ENCODE results near the gene AAGAB.
A peak's percentile ranks its signal among the peaks of the same experiment; 100 is the strongest.

The AAGAB gene

DNA sequence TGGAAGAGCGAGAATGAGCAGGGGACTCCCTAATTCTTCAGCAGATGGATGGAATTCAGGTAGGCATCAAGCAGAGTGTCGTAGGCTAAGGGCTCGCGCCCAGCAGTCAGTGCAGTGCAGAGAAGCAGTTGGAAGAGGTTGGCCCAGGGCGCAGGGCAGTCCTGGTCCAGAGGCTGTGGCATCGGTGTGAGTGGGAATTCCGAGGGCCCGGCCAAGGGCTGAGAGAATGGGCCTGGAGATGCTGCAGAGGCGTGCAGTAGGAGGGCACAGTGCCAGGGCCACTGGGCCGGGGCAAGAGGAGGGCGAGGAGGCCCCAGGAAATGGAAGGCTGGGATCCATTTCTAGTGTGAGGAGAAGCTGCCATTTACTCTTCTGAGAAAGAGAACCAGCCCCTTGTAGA lies 74.4 kb downstream of the AAGAB start:
- peak overlapping the region; percentile 96; the same call in 1 of the 2 replicates for H3K27ac ChIP-seq (ENCODE audit: low read depth, low read length)
- H3K27me3 ChIP-seq (ENCODE audit: insufficient read depth, low read length): no peaks in the 10 kb centered on the region
- peaks cover 56% of the 10 kb centered on the region for H3K4me1 ChIP-seq (ENCODE audit: control insufficient read depth, insufficient read depth, low read length, unreplicated experiment)
- H3K79me2 ChIP-seq (ENCODE audit: control insufficient read depth, insufficient read depth, low read length, unreplicated experiment): peaks cover 11% of the 10 kb centered on the region
- peaks cover 40% of the 10 kb centered on the region; the same call in 1 of the 2 replicates for H3K36me3 ChIP-seq (ENCODE audit: insufficient read depth, low read length)
- H2AFZ ChIP-seq (ENCODE audit: low read length, unreplicated experiment): no peak overlapping the region
- H3K4me3 ChIP-seq (ENCODE audit: low read depth, low read length): no peak overlapping the region

DNA sequence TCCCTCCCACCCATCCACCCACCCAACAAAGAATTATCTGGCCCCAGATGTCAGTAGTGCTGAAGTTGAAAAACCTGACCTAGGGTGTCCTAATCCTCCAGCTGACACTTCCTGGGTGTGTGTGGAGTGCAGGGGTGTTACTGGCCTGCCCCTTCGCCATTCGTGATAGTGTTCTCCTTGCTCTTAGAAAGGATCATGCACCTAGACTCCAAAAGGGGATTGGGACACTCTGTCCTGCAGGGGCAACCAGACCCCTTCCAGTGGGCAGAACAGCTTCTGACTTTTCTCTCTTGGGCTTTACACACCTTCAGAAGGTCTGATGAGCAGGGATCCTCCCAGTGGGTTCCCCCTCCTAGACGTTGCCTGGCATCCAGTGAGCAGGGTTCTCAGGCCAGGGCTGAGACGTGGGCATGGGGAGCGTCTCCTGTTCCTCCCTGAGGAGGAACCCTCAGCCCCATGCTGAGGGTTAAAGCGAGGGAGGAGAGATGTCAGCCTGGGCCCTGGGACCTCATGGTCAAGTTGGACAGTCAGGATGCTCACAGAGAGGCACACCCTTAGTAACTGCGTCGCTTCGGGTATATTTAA lies 75.0 kb downstream of the AAGAB start:
- Histone ChIP-seq H3K4me3 (ENCODE audit: low read depth, low read length) (no peak overlapping the region), H3K27ac (ENCODE audit: low read depth, low read length) (peak overlapping the region; percentile 96), H3K27me3 (ENCODE audit: insufficient read depth, low read length) (no peaks in the 10 kb centered on the region), H2AFZ (ENCODE audit: low read length, unreplicated experiment) (no peak overlapping the region), H3K4me1 (ENCODE audit: control insufficient read depth, insufficient read depth, low read length, unreplicated experiment) (peaks cover 62% of the 10 kb centered on the region), H3K36me3 (ENCODE audit: insufficient read depth, low read length) (peaks cover 38% of the 10 kb centered on the region; the same call in 1 of the 2 replicates), H3K79me2 (ENCODE audit: control insufficient read depth, insufficient read depth, low read length, unreplicated experiment) (peaks cover 11% of the 10 kb centered on the region)

GRCh38 chr15:67178569-67179210 lies 75.8 kb downstream of the AAGAB start:
- Histone ChIP-seq H3K79me2 (ENCODE audit: control insufficient read depth, insufficient read depth, low read length, unreplicated experiment) (peaks cover 11% of the 10 kb centered on the region), H3K27me3 (ENCODE audit: insufficient read depth, low read length) (no peaks in the 10 kb centered on the region), H3K27ac (ENCODE audit: low read depth, low read length) (peak overlapping the region; percentile 96), H2AFZ (ENCODE audit: low read length, unreplicated experiment) (no peak overlapping the region), H3K36me3 (ENCODE audit: insufficient read depth, low read length) (peaks cover 36% of the 10 kb centered on the region; the same call in 1 of the 2 replicates), H3K4me1 (ENCODE audit: control insufficient read depth, insufficient read depth, low read length, unreplicated experiment) (peaks cover 69% of the 10 kb centered on the region), H3K4me3 (ENCODE audit: low read depth, low read length) (no peak overlapping the region)

- Histone ChIP-seq H3K36me3 (ENCODE audit: insufficient read depth, low read length) (peaks cover 43% of the 10 kb centered on the region; the same call in 1 of the 2 replicates), H2AFZ (ENCODE audit: low read length, unreplicated experiment) (no peak overlapping the region), H3K27ac (ENCODE audit: low read depth, low read length) (peak overlapping the region; percentile 96)
Observed at GRCh38 chr15:67177752-67178151, 76.7 kb downstream of the AAGAB start.

GRCh38 chr15:67176195-67176971 lies 78.1 kb downstream of the AAGAB start:
- Histone ChIP-seq H2AFZ (ENCODE audit: low read length, unreplicated experiment) (no peak overlapping the region), H3K4me1 (ENCODE audit: control insufficient read depth, insufficient read depth, low read length, unreplicated experiment) (peaks cover 81% of the 10 kb centered on the region), H3K4me3 (ENCODE audit: low read depth, low read length) (no peak overlapping the region), H3K27ac (ENCODE audit: low read depth, low read length) (peak overlapping the region; percentile 96), H3K36me3 (ENCODE audit: insufficient read depth, low read length) (peaks cover 41% of the 10 kb centered on the region; the same call in 1 of the 2 replicates), H3K27me3 (ENCODE audit: insufficient read depth, low read length) (no peaks in the 10 kb centered on the region), H3K79me2 (ENCODE audit: control insufficient read depth, insufficient read depth, low read length, unreplicated experiment) (peaks cover 11% of the 10 kb centered on the region)

More at GRCh38 chr15:67177752-67178151, 76.7 kb downstream of the AAGAB start:
- no peak overlapping the region for H3K4me3 ChIP-seq (ENCODE audit: low read depth, low read length)
- H3K4me1 ChIP-seq (ENCODE audit: control insufficient read depth, insufficient read depth, low read length, unreplicated experiment): peaks cover 68% of the 10 kb centered on the region
- peaks cover 11% of the 10 kb centered on the region for H3K79me2 ChIP-seq (ENCODE audit: control insufficient read depth, insufficient read depth, low read length, unreplicated experiment)
- no peaks in the 10 kb centered on the region for H3K27me3 ChIP-seq (ENCODE audit: insufficient read depth, low read length)

DNA sequence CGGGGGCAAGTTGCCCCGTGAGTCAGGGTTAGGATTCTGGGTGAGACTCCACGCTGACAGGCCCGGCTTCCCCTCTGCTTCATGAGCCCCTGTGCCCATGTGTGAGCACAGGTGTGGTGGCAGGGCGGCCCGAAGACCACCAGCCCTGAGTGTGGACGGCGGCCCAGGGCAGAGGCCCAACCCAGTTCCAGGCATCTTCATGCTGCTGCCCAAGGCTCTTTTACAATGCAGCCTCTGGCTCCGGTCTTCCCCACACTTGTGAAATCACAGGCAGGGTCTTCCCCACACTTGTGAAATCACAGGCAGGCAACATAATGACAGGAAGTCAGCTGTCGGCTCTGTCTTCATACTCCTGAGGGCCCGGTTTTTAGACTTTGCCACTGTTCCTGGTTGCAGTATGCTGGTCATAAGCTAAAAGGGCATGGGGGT lies 78.8 kb downstream of the AAGAB start:
- no peak overlapping the region for H3K4me3 ChIP-seq (ENCODE audit: low read depth, low read length)
- H3K79me2 ChIP-seq (ENCODE audit: control insufficient read depth, insufficient read depth, low read length, unreplicated experiment): peaks cover 11% of the 10 kb centered on the region
- peaks cover 86% of the 10 kb centered on the region for H3K4me1 ChIP-seq (ENCODE audit: control insufficient read depth, insufficient read depth, low read length, unreplicated experiment)
- H3K36me3 ChIP-seq (ENCODE audit: insufficient read depth, low read length): peaks cover 48% of the 10 kb centered on the region
- peak overlapping the region; percentile 96 for H3K27ac ChIP-seq (ENCODE audit: low read depth, low read length)
- no peak overlapping the region for H2AFZ ChIP-seq (ENCODE audit: low read length, unreplicated experiment)
- no peaks in the 10 kb centered on the region for H3K27me3 ChIP-seq (ENCODE audit: insufficient read depth, low read length)

GRCh38 chr15:67174864-67175573 lies 79.4 kb downstream of the AAGAB start:
- Histone ChIP-seq H3K4me1 (ENCODE audit: control insufficient read depth, insufficient read depth, low read length, unreplicated experiment) (peaks cover 88% of the 10 kb centered on the region), H3K79me2 (ENCODE audit: control insufficient read depth, insufficient read depth, low read length, unreplicated experiment) (peaks cover 11% of the 10 kb centered on the region), H3K36me3 (ENCODE audit: insufficient read depth, low read length) (peaks cover 47% of the 10 kb centered on the region), H2AFZ (ENCODE audit: low read length, unreplicated experiment) (no peak overlapping the region), H3K4me3 (ENCODE audit: low read depth, low read length) (no peak overlapping the region), H3K27ac (ENCODE audit: low read depth, low read length) (peak overlapping the region; percentile 96), H3K27me3 (ENCODE audit: insufficient read depth, low read length) (no peaks in the 10 kb centered on the region)

DNA sequence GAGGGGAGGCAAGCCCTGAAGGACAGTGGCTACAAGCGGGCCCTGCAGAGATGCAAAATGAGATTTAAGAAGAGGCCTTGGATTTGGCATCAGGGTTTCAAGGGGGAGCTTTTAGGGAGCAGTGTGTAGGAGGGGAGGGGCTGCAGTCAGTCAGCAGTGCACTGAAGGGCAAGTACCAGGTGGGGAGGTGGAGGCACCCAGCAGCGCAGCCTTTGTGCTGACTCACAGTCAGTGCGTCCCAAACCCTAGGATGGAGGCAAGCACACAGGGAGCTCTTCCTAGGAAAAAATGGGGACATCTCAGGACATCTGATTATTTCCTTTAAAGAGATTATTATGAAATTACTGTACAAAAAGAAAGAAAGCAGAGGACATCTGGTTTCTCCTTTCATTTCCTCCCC lies 80.0 kb downstream of the AAGAB start:
- H3K27ac ChIP-seq (ENCODE audit: low read depth, low read length): peak overlapping the region; percentile 96
- peaks cover 46% of the 10 kb centered on the region for H3K36me3 ChIP-seq (ENCODE audit: insufficient read depth, low read length)
- H3K4me1 ChIP-seq (ENCODE audit: control insufficient read depth, insufficient read depth, low read length, unreplicated experiment): peaks cover 87% of the 10 kb centered on the region
- H3K27me3 ChIP-seq (ENCODE audit: insufficient read depth, low read length): no peaks in the 10 kb centered on the region
- H3K4me3 ChIP-seq (ENCODE audit: low read depth, low read length): no peak overlapping the region
- peaks cover 7% of the 10 kb centered on the region for H3K79me2 ChIP-seq (ENCODE audit: control insufficient read depth, insufficient read depth, low read length, unreplicated experiment)
- H2AFZ ChIP-seq (ENCODE audit: low read length, unreplicated experiment): no peak overlapping the region

- Histone ChIP-seq H3K4me1 (ENCODE audit: control insufficient read depth, insufficient read depth, low read length, unreplicated experiment) (peaks cover 81% of the 10 kb centered on the region), H3K79me2 (ENCODE audit: control insufficient read depth, insufficient read depth, low read length, unreplicated experiment) (peaks cover 4% of the 10 kb centered on the region), H2AFZ (ENCODE audit: low read length, unreplicated experiment) (no peak overlapping the region), H3K36me3 (ENCODE audit: insufficient read depth, low read length) (peaks cover 44% of the 10 kb centered on the region), H3K27me3 (ENCODE audit: insufficient read depth, low read length) (no peaks in the 10 kb centered on the region), H3K4me3 (ENCODE audit: low read depth, low read length) (no peak overlapping the region), H3K27ac (ENCODE audit: low read depth, low read length) (peak overlapping the region; percentile 96)
Observed at GRCh38 chr15:67173786-67174185, 80.7 kb downstream of the AAGAB start.

GRCh38 chr15:67173005-67173404 lies 81.5 kb downstream of the AAGAB start:
- Histone ChIP-seq H3K79me2 (ENCODE audit: control insufficient read depth, insufficient read depth, low read length, unreplicated experiment) (peaks cover 3% of the 10 kb centered on the region), H3K27me3 (ENCODE audit: insufficient read depth, low read length) (no peaks in the 10 kb centered on the region), H3K36me3 (ENCODE audit: insufficient read depth, low read length) (peaks cover 47% of the 10 kb centered on the region), H3K27ac (ENCODE audit: low read depth, low read length) (peak overlapping the region; percentile 96; the same call in 1 of the 2 replicates), H3K4me3 (ENCODE audit: low read depth, low read length) (no peak overlapping the region), H3K4me1 (ENCODE audit: control insufficient read depth, insufficient read depth, low read length, unreplicated experiment) (peaks cover 82% of the 10 kb centered on the region), H2AFZ (ENCODE audit: low read length, unreplicated experiment) (no peak overlapping the region)
